H1 (cell line): ENCODE results near the gene CCL15. TPM values are rescaled to one million over a fixed set of nuclear protein-coding genes. Genes with fewer than 3 reads are reported as not detected.

ENCODE experiments used
- CTCF ChIA-PET: fragments of 300-600 bp; sonication (Branson Sonifier 250); formaldehyde crosslinking; loops from one replicate; lab custom pipeline; 2021; ENCODE audit not compliant: partially characterized antibody; lab: Charles Lee
- POLR2A ChIA-PET: fragments of 300-600 bp; sonication (Branson Sonifier 250); formaldehyde crosslinking; loops from one replicate; lab custom pipeline; 2021; ENCODE audit warnings: inconsistent platforms; ENCODE audit not compliant: partially characterized antibody; lab: Charles Lee
- DNase-seq, 2 experiments: peaks; one replicate each; pipeline versions ENCODE4 v3.0.0 to v3.0.0-alpha.2; 2010 to 2022; ENCODE audit warnings: low spot score in 2 of 2, low read depth in 1 of 2, mixed read lengths in 1 of 2
- FAIRE-seq: peaks from 2 replicates; lab custom pipeline; 2011; peaks lifted over from hg19 to GRCh38; lab: Jason Lieb, UNC
- H2AFZ ChIP-seq: 2 replicates; pipeline ENCODE4 v1.8.1; 2012; ENCODE audit warnings: low read length, inconsistent platforms
- H2AK5ac ChIP-seq: 2 replicates; pipeline ENCODE4 v1.6.1; 2013; ENCODE audit warnings: low read depth, low read length
- H2BK120ac ChIP-seq: replicated peaks from 2 replicates; pipeline ENCODE3; 2013; ENCODE audit warnings: low read depth, low read length, inconsistent platforms
- H2BK12ac ChIP-seq: 2 replicates; pipeline ENCODE4 v1.6.1; 2013; ENCODE audit warnings: low read depth, low read length
- H2BK15ac ChIP-seq: 2 replicates; pipeline ENCODE4 v1.6.1; 2013; ENCODE audit warnings: low read length
- H2BK20ac ChIP-seq: 2 replicates; pipeline ENCODE4 v1.6.1; 2013; ENCODE audit warnings: low read length
- H2BK5ac ChIP-seq: 2 replicates; pipeline ENCODE4 v1.6.1; 2013; ENCODE audit warnings: low read depth, low read length
- H3K14ac ChIP-seq: 2 replicates; pipeline ENCODE4 v1.6.1; 2013; ENCODE audit warnings: inconsistent platforms; ENCODE audit not compliant: insufficient read length
- H3K18ac ChIP-seq: 2 replicates; pipeline ENCODE4 v1.6.1; 2013; ENCODE audit warnings: low read length; ENCODE audit errors: extremely low read depth
- H3K23ac ChIP-seq: 2 replicates; pipeline ENCODE4 v1.6.1; 2013; ENCODE audit warnings: inconsistent platforms; ENCODE audit not compliant: insufficient read length
- H3K23me2 ChIP-seq: 2 replicates; pipeline ENCODE4 v1.6.1; 2013; ENCODE audit warnings: low read depth, low read length
- H3K27ac ChIP-seq: 2 replicates; pipeline ENCODE4 v1.6.1; 2011; ENCODE audit warnings: low read depth, low read length, inconsistent platforms
- H3K27me3 ChIP-seq, 4 experiments: replicated peaks in 1 of 4; 1 replicate in 1 of 4; 2 replicates in 3 of 4; pipeline versions ENCODE4 v1.6.1 to v1.8.1; 2011 to 2013; ENCODE audit warnings: low read length in 3 of 4, mild to moderate bottlenecking in 3 of 4, inconsistent platforms in 2 of 4, mixed read lengths in 2 of 4, moderate library complexity in 1 of 4; ENCODE audit not compliant: control insufficient read depth in 3 of 4, insufficient read depth in 3 of 4; ENCODE audit errors: extremely low read depth in 1 of 4
- H3K36me3 ChIP-seq, 4 experiments: 2 replicates each; pipeline versions ENCODE4 v1.6.1 to v1.8.1; 2011 to 2013; ENCODE audit warnings: mild to moderate bottlenecking in 4 of 4, low read length in 3 of 4, moderate library complexity in 2 of 4, control low read depth in 1 of 4, inconsistent platforms in 1 of 4; ENCODE audit not compliant: insufficient read depth in 4 of 4, control insufficient read depth in 2 of 4
- H3K4ac ChIP-seq: replicated peaks from 2 replicates; pipeline ENCODE3; 2013; ENCODE audit warnings: low read length, low read depth, mixed read lengths, inconsistent platforms; ENCODE audit not compliant: insufficient read length
- H3K4me1 ChIP-seq, 4 experiments: replicated peaks in 1 of 4; 1 replicate in 1 of 4; 2 replicates in 3 of 4; pipeline versions ENCODE4 v1.6.1 to v1.8.1; 2011 to 2013; ENCODE audit warnings: low read length in 3 of 4, inconsistent platforms in 2 of 4, mixed read lengths in 1 of 4; ENCODE audit not compliant: insufficient read depth in 4 of 4, control insufficient read depth in 3 of 4
- H3K4me2 ChIP-seq, 2 experiments: 2 replicates each; pipeline versions ENCODE4 v1.6.1 to v1.8.1; 2011 to 2013; ENCODE audit warnings: low read depth in 2 of 2, low read length in 2 of 2, control low read depth in 1 of 2, inconsistent platforms in 1 of 2, mild to moderate bottlenecking in 1 of 2; ENCODE audit not compliant: insufficient read depth in 1 of 2
- H3K4me3 ChIP-seq, 4 experiments: fragments of 200-600, 300-600 bp in 1 of 4; sonication (generic), shearing (Covaris generic), sonication (Bioruptor Twin) in 1 of 4; 2 replicates each; pipeline versions ENCODE4 v1.5.1 to v1.8.1; 2011 to 2016; ENCODE audit warnings: low read length in 4 of 4, low read depth in 3 of 4, control low read depth in 2 of 4, inconsistent platforms in 2 of 4, mild to moderate bottlenecking in 2 of 4, mixed read lengths in 1 of 4, moderate library complexity in 1 of 4; ENCODE audit not compliant: insufficient read depth in 2 of 4; ENCODE audit errors: extremely low read depth in 1 of 4
- H3K56ac ChIP-seq: replicated peaks from 2 replicates; pipeline ENCODE3; 2013; ENCODE audit warnings: low read depth, mild to moderate bottlenecking, mixed read lengths, low read length, inconsistent platforms; ENCODE audit not compliant: insufficient read length
- H3K79me1 ChIP-seq: 2 replicates; pipeline ENCODE4 v1.6.1; 2013; ENCODE audit warnings: low read depth, low read length, control low read depth
- H3K79me2 ChIP-seq, 2 experiments: 2 replicates each; pipeline versions ENCODE4 v1.6.1 to v1.8.1; 2012 to 2013; ENCODE audit warnings: low read length in 2 of 2, mild to moderate bottlenecking in 2 of 2, inconsistent platforms in 1 of 2; ENCODE audit not compliant: insufficient read depth in 2 of 2, control insufficient read depth in 1 of 2
- H3K9ac ChIP-seq, 4 experiments: replicated peaks in 1 of 4; 1 replicate in 1 of 4; 2 replicates in 3 of 4; pipeline versions ENCODE4 v1.6.1 to v1.8.1; 2011 to 2013; ENCODE audit warnings: low read depth in 3 of 4, low read length in 3 of 4, control low read depth in 2 of 4, mild to moderate bottlenecking in 2 of 4, moderate library complexity in 2 of 4, inconsistent platforms in 1 of 4; ENCODE audit errors: extremely low read depth in 1 of 4
- H3K9me3 ChIP-seq, 2 experiments: 2 replicates each; pipeline versions ENCODE4 v1.6.1 to v1.8.1; 2012 to 2013; ENCODE audit warnings: mild to moderate bottlenecking in 2 of 2, moderate library complexity in 2 of 2, control low read depth in 1 of 2, inconsistent platforms in 1 of 2, low read depth in 1 of 2, low read length in 1 of 2, mixed read lengths in 1 of 2; ENCODE audit not compliant: insufficient read depth in 2 of 2
- H4K20me1 ChIP-seq, 2 experiments: replicated peaks in 1 of 2; 2 replicates each; pipeline versions ENCODE3 to v1.8.1; 2011 to 2013; ENCODE audit warnings: inconsistent platforms in 2 of 2, low read length in 2 of 2, mild to moderate bottlenecking in 1 of 2; ENCODE audit not compliant: insufficient read depth in 2 of 2, control insufficient read depth in 1 of 2
- H4K5ac ChIP-seq: 2 replicates; pipeline ENCODE4 v1.6.1; 2013; ENCODE audit warnings: low read length, low read depth, mixed read lengths, inconsistent platforms; ENCODE audit not compliant: insufficient read length
- H4K8ac ChIP-seq: 2 replicates; pipeline ENCODE4 v1.8.0; 2013; ENCODE audit warnings: mild to moderate bottlenecking, moderate library complexity, low read length, inconsistent platforms; ENCODE audit not compliant: insufficient read depth; ENCODE audit errors: extremely low read depth
- H4K91ac ChIP-seq: replicated peaks from 2 replicates; pipeline ENCODE3; 2013; ENCODE audit warnings: low read length, mixed read lengths, inconsistent platforms; ENCODE audit not compliant: insufficient read length
- CBX5 ChIP-seq: fragments of 300-800, 300-1000 bp; sonication (generic); IDR thresholded peaks from 2 replicates; pipeline ENCODE4 v1.7.1; 2016; ENCODE audit warnings: antibody characterized with exemption, low read length, low read depth
- EZH2 ChIP-seq: fragments of 200-600 bp; sonication (generic); IDR thresholded peaks from 2 replicates; pipeline ENCODE4 v1.7.1; 2012; ENCODE audit warnings: low read depth, mild to moderate bottlenecking, moderate library complexity, low read length, inconsistent platforms; ENCODE audit not compliant: severe bottlenecking
- FOSL1 ChIP-seq: IDR thresholded peaks from 2 replicates; pipeline ENCODE4 v1.6.1; 2011; ENCODE audit warnings: mild to moderate bottlenecking, low read depth, low read length, moderate library complexity; ENCODE audit not compliant: insufficient read depth
- KDM1A ChIP-seq: fragments of 200-600, 300-600 bp; sonication (generic); IDR thresholded peaks from 2 replicates; pipeline ENCODE4 v1.7.1; 2016; ENCODE audit warnings: mild to moderate bottlenecking, low read length, borderline replicate concordance
- KDM4A ChIP-seq: IDR thresholded peaks from one replicate; pipeline ENCODE4 v1.7.1; 2012; ENCODE audit warnings: low read depth, mild to moderate bottlenecking, moderate library complexity, low read length, inconsistent platforms; ENCODE audit not compliant: severe bottlenecking
- SIN3A ChIP-seq, 2 experiments: IDR thresholded peaks in 1 of 2; conservative IDR thresholded peaks in 1 of 2; 2 replicates each; pipeline ENCODE4 v1.6.1; 2011 to 2012; ENCODE audit warnings: low read length in 2 of 2, improper control_type of control experiment in 1 of 2, low read depth in 1 of 2, mild to moderate bottlenecking in 1 of 2
- TBP ChIP-seq: IDR thresholded peaks from 2 replicates; pipeline ENCODE4 v1.6.1; 2011; ENCODE audit warnings: low read depth, low read length, improper control_type of control experiment
- WGBS, 2 experiments: shearing (Covaris generic) in 1 of 2; methylation state at CpG; one replicate each; pipeline versions ENCODE4 v1.1.6 to v1.1.7; 2013 to 2015; ENCODE audit warnings: low lambda C conversion rate in 2 of 2, mixed read lengths in 2 of 2, inconsistent platforms in 1 of 2, low coverage in 1 of 2, missing lambda C conversion rate in 1 of 2; ENCODE audit not compliant: insufficient replicate concordance in 2 of 2, insufficient coverage in 1 of 2, insufficient read length in 1 of 2; ENCODE audit errors: extremely low coverage in 1 of 2, missing lambda C conversion rate in 1 of 2; 5-methylcytosine and 5-hydroxymethylcytosine counted together
- polyA plus RNA-seq, 7 experiments: library from polyadenylated mRNA; depleted of rRNA in 3 of 7; stranded (reverse) in 5 of 7; unstranded in 2 of 7; fragments of >200 nt in 5 of 7; fragments of 200-250 nt in 2 of 7; gene quantifications; 1 replicate in 5 of 7; 2 replicates in 1 of 7; 4 replicates in 1 of 7; pipeline versions ENCODE4 v1.2.1 to v1.2.3, GENCODE V29; 2011 to 2013; ENCODE audit warnings: missing spikeins in 2 of 7, mixed read lengths in 2 of 7
- total RNA-seq: library from RNA; stranded (reverse); fragmentation: NEBNext Ultra II Directional; extraction: Animal tissue kit (Norgen Biotek cat#: 25700); gene quantifications from 2 replicates; pipeline ENCODE4 v1.2.1, GENCODE V29; 2021
- TF ChIP-seq, protein P1 (sequence below): IDR thresholded peaks from 2 replicates; pipeline ENCODE4 v1.6.1; 2012; ENCODE audit warnings: inconsistent platforms

Gene CCL15
- total and polyA plus RNA-seq, 2 of the 8 experiments (the other 6 are each of a cell fraction or from before 2014, with no cell fraction given), result not detected

DNA sequence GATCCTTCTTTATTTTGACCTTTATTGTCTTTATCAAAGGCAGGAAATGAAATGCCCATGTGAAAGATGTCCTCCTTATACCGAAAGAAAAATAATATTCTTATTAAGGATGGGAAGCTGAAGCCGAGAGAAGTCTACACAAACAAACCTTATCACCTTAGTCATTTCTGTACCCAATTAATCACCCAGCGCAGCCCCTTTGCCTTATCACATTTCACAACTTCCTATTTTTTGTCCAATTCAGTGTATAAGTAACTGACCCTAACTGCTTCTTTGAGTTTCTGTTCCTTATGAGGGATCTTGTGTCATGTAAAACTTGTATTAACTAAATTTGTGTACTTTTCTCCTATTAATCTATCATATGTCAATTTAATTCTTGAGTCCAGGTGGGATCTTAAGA lies 32.8 kb upstream of the CCL15 start:
- Histone ChIP-seq H2BK20ac (no peak overlapping the region), H2BK15ac (no peak overlapping the region), H3K14ac (no peak overlapping the region), H2BK12ac (no peak overlapping the region), H3K4ac (no peak overlapping the region), H4K8ac (no peak overlapping the region), H3K4me2 (no peak overlapping the region), H3K27ac (no peak overlapping the region), H4K91ac (no peak overlapping the region), H4K5ac (no peak overlapping the region), H4K20me1 (no peaks in the 10 kb centered on the region), H3K36me3 (no peaks in the 10 kb centered on the region), H2AFZ (no peak overlapping the region), H2AK5ac (no peak overlapping the region), H3K4me3 (no peak overlapping the region), H3K27me3 (peaks cover 0 to 2% (median under 1%) of the 10 kb centered on the region in 4 experiments; a peak in 1 of 7 replicates), H3K56ac (no peak overlapping the region), H3K79me1 (no peaks in the 10 kb centered on the region), H3K4me1 (no peaks in the 10 kb centered on the region), H3K9ac (no peak overlapping the region), H3K23me2 (peaks cover 3% of the 10 kb centered on the region; the same call in 1 of the 2 replicates), H3K18ac (no peak overlapping the region), H2BK120ac (no peak overlapping the region), H2BK5ac (no peak overlapping the region), H3K79me2 (no peaks in the 10 kb centered on the region), H3K9me3 (no peaks in the 10 kb centered on the region), H3K23ac (no peak overlapping the region)
- TF ChIP-seq TBP (no peak), EZH2 (no peak), SIN3A (conservative IDR thresholded peaks at IDR 0.05 in 1 of 2, IDR thresholded peaks at IDR 0.05 in 1 of 2; ENCODE audit: low read depth in 1 of 2, low read length in 2 of 2) (no peak), FOSL1 (no peak), KDM1A (no peak), KDM4A (no peak), CBX5 (no peak)
- TF ChIP-seq, protein P1, sequence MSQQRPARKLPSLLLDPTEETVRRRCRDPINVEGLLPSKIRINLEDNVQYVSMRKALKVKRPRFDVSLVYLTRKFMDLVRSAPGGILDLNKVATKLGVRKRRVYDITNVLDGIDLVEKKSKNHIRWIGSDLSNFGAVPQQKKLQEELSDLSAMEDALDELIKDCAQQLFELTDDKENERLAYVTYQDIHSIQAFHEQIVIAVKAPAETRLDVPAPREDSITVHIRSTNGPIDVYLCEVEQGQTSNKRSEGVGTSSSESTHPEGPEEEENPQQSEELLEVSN, result no peak
- ChIA-PET POLR2A (no interaction called here), CTCF (no interaction called here)
- FAIRE-seq (no peak), DNase-seq (no peak)
- WGBS, 2 experiments, result 92% methylated on average over 3 of the region's 3 CpGs; no CpG with 5 or more reads in 1 of the 2 experiments
